IPS DF 6.9 (cell line): ENCODE data around the gene ASB6.

Experiments
- DNase-seq: peaks from one replicate; pipeline ENCODE4 v3.0.0-alpha.2; 2013; ENCODE audit warnings: low read depth, low spot score
- H3K27ac ChIP-seq: one replicate; pipeline ENCODE4 v1.5.1; 2013; ENCODE audit warnings: low read length, control low read depth
- H3K27me3 ChIP-seq: 2 replicates; pipeline ENCODE4 v1.6.1; 2013; ENCODE audit warnings: mild to moderate bottlenecking, low read length; ENCODE audit not compliant: control insufficient read depth, insufficient read depth
- H3K36me3 ChIP-seq: 2 replicates; pipeline ENCODE4 v1.6.1; 2013; ENCODE audit warnings: low read length; ENCODE audit not compliant: control insufficient read depth, insufficient read depth
- H3K4me1 ChIP-seq: 2 replicates; pipeline ENCODE4 v1.6.1; 2013; ENCODE audit warnings: low read length; ENCODE audit not compliant: control insufficient read depth, insufficient read depth
- H3K4me3 ChIP-seq: 2 replicates; pipeline ENCODE4 v1.5.1; 2013; ENCODE audit warnings: mild to moderate bottlenecking, low read length
- H3K9me3 ChIP-seq: 2 replicates; pipeline ENCODE4 v1.6.1; 2013; ENCODE audit warnings: low read length, inconsistent platforms; ENCODE audit not compliant: control insufficient read depth, insufficient read depth
- WGBS: extraction: QIAGEN DNeasy Blood & Tissue Kit; methylation state at CpG from one replicate; pipeline ENCODE4 v1.1.7; 2013; ENCODE audit warnings: mixed read lengths, missing lambda C conversion rate; ENCODE audit not compliant: insufficient read length, insufficient coverage; 5-methylcytosine and 5-hydroxymethylcytosine counted together

ASB6 gene

DNA sequence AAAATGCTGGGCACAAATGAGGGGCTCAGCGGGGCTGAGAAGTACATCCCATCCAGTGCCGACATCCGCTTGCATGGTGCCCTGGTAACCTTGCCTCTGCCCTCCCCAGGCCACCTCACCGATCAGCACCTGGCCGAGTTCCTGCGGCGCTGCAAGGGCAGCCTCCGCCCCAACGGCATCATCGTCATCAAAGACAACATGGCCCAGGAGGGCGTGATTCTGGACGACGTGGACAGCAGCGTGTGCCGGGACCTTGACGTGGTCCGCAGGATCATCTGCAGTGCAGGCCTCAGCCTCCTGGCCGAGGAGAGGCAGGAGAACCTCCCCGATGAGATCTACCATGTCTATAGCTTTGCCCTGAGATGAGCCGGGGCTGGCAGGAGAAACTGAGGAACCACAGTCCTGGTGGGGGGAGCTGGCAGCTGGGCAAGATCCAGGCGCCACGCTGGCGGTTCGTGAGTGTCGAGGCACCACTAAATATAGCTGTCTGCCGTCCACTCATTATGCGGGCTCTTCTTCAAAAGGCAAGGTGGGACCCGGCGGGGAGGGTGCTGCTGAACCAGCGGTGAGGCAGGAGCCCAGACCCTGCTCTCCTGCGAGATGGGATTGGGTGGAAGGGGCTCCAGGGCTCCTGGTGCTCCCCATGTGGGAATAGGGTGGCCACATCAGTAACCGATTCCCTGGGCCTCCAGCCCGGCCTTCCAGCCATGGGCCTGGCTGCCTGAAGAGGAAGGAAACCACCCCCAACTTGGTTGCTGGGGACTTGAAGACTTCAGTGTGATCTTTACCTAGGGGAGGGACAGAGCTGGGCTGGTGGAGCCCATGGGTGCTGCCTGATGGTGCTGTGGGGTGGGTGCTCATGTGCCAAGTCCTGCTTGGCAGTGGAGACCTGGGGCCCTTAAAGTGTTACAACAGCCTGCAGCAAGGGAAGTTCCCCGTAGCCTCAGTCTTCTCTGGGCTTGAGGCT lies 6.6 kb downstream of the ASB6 start:
- H3K27me3 ChIP-seq: no peaks in the 10 kb centered on the region
- no peaks in the 10 kb centered on the region for H3K9me3 ChIP-seq
- no peak overlapping the region for H3K27ac ChIP-seq
- H3K36me3 ChIP-seq: peaks cover 45% of the 10 kb centered on the region
- DNase-seq: no peak
- peaks cover 2% of the 10 kb centered on the region; the same call in 1 of the 2 replicates for H3K4me1 ChIP-seq
- WGBS: no CpG with 5 or more reads among the region's 34 CpGs
- H3K4me3 ChIP-seq: no peak overlapping the region

DNA sequence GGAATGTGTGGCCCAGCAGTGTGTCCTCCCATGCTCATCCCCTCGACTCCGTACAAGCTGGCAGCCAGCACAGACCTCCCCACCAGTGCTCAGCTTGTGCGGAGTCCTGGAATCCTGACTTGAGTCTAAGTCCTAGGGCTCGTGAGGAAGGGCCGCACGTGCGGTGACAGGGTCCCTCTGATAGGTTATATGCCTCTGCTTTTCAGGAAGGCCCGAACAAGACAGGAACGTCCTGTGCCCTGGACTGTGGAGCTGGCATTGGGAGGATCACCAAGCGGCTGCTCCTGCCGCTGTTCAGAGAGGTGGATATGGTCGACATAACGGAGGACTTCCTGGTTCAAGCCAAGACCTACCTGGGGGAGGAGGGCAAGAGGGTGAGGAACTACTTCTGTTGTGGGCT lies 8.1 kb downstream of the ASB6 start:
- Histone ChIP-seq H3K27ac (no peak overlapping the region), H3K27me3 (no peaks in the 10 kb centered on the region), H3K9me3 (no peaks in the 10 kb centered on the region), H3K4me3 (no peak overlapping the region), H3K36me3 (peaks cover 40% of the 10 kb centered on the region), H3K4me1 (peaks cover 2% of the 10 kb centered on the region; the same call in 1 of the 2 replicates)
- no peak for DNase-seq
- no CpG with 5 or more reads among the region's 13 CpGs for WGBS

DNA sequence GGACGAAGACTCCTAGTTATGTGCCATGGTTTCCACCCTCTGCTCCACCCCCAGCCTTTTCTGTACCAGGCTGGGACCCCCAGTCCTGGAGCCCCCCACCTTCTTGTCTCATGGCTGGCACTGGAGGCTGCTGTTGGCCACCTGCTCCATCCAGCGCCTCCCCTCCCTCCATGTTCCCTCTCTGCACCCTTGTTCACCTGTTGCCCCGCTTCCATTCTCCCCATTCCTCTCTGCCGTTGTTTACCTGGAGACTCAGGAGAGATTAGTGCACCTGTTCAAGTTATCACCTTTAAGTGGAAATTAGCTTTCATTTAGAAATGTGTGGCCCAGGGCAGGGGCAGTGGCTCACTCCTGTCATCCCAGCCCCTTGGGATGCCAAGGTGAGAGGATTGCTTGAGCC lies 8.7 kb downstream of the ASB6 start:
- Histone ChIP-seq H3K4me3 (no peak overlapping the region), H3K36me3 (peaks cover 40% of the 10 kb centered on the region), H3K27me3 (no peaks in the 10 kb centered on the region), H3K4me1 (peaks cover 2% of the 10 kb centered on the region; the same call in 1 of the 2 replicates), H3K27ac (no peak overlapping the region), H3K9me3 (no peaks in the 10 kb centered on the region)
- no CpG with 5 or more reads among the region's 4 CpGs for WGBS
- DNase-seq: no peak

- H3K4me1 ChIP-seq: peaks cover 6% of the 10 kb centered on the region; the same call in 1 of the 2 replicates
- no peak overlapping the region for H3K27ac ChIP-seq
- H3K4me3 ChIP-seq: no peak overlapping the region; the same call in 1 of the 2 replicates
- no peaks in the 10 kb centered on the region for H3K9me3 ChIP-seq
- WGBS: no CpG with 5 or more reads among the region's 13 CpGs
- no peak for DNase-seq
- H3K27me3 ChIP-seq: no peaks in the 10 kb centered on the region
- H3K36me3 ChIP-seq: peaks cover 41% of the 10 kb centered on the region
These were observed 9.5 kb downstream of the ASB6 start for GRCh38 chr9:129632460-129632859.

DNA sequence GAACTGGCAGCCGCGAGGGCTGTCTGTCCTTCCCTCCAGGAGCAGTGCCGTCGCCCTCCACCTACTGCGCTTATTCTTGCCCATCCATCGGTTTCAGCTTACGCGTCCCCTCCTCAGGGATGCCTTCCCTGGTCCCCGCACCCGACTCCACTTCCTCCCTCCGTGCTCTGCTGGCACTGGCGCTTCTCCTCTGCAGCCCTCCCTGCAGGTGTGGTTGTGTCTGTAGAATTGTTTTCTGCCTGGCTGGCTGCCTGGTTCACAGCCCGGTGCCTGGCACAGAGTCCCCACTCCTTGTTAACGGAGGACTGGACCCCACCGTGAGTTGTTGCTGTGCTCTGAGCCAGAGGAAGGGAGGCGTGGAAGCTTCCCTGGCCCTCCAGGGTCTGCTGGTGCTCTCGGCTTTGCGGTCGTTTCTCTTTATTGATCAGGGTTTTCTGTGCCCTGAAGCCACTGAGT lies 10.2 kb downstream of the ASB6 start:
- Histone ChIP-seq H3K27me3 (no peaks in the 10 kb centered on the region), H3K4me1 (peaks cover 6% of the 10 kb centered on the region; the same call in 1 of the 2 replicates), H3K4me3 (no peak overlapping the region), H3K27ac (no peak overlapping the region), H3K9me3 (no peaks in the 10 kb centered on the region), H3K36me3 (peaks cover 36% of the 10 kb centered on the region)
- DNase-seq: no peak
- WGBS: no CpG with 5 or more reads among the region's 19 CpGs

DNA sequence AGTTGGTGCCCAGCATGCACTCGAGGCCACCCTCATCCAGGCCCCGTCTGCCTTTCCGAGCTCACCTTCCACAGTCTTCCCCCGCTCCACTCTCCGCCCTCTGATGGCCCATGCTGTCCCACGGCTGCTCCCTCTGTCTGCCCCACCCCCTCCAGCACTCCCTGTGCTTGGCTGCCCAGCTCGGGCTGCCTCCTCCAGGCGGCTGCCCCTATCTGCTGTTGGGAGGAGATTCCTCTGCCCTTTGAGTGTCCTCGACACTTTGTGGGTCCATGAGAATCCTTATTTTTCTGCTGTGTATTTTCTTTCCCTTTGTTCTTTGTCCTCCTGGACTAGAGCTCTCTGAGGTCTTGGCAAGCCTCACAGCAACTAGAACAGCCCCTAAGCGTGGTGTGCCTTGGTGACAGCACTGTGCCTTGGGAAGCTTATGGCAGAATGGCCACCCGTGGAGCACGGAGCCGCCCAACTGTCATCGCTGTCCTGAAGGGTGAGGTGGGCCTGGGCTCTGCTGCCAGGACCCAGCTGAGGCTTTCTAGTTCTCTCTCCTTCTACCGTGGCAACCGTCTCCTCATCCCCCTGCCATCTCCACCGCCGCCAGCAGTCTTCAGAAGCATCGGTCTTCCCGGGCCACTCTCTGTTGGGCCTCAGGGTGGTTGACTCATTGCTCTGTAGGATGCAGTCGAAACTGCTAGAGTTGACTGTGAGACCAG lies 10.8 kb downstream of the ASB6 start:
- peaks cover 36% of the 10 kb centered on the region for H3K36me3 ChIP-seq
- no peak for DNase-seq
- H3K9me3 ChIP-seq: no peaks in the 10 kb centered on the region
- no peak overlapping the region for H3K4me3 ChIP-seq
- H3K27me3 ChIP-seq: no peaks in the 10 kb centered on the region
- peaks cover 6% of the 10 kb centered on the region; the same call in 1 of the 2 replicates for H3K4me1 ChIP-seq
- no CpG with 5 or more reads among the region's 21 CpGs for WGBS
- no peak overlapping the region for H3K27ac ChIP-seq

DNA sequence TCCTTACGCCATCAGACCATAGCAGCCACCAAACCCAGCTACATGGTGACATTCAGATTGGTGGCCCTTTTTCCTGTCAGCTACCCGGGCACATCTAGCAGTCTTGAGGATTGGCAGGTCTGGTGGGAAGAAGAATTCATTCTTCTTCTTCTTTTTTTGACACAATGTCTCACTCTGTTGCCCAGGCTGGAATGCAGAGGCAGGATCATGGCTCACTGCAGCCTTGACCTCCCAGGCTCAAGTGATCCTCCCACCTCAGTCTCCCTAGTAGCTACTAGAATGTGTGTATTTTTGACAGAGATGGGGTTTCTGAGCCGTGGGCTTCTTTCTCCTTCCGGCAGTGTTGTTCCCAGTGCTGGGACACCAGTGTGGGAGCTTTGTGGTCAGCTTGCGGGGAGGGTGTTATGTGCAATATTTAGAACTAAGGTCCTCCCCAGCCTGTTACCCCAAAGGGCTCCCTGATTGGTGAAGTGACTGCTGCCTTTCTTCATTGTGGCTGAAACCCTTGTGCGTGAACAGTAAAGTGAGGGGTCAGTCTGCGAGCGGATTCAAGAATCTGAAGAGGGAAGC lies 12.6 kb downstream of the ASB6 start:
- Histone ChIP-seq H3K27ac (no peak overlapping the region), H3K9me3 (no peaks in the 10 kb centered on the region), H3K4me3 (no peak overlapping the region), H3K36me3 (peaks cover 21% of the 10 kb centered on the region), H3K4me1 (peaks cover 6% of the 10 kb centered on the region; the same call in 1 of the 2 replicates), H3K27me3 (no peaks in the 10 kb centered on the region)
- DNase-seq: no peak
- WGBS: no CpG with 5 or more reads among the region's 8 CpGs

DNA sequence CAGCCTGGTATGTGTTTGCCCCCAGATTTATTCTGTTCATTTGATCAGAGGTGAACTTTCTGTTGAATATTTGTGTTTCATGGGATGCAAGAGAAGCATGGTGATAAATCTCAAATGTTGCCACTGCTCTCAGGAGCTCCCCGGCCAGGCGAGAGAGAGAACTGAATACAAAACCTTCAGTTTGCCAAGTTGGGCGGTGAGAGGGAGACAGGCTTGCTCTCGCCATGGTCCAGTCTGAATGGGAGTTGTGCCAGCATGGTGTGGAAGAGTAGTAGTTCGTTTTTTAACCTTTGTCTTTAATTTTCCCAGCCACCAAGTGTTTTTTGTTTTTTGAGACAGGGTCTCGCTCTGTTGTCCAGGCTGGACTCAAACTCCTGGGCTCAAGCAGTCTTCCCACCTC lies 13.2 kb downstream of the ASB6 start:
- H3K4me3 ChIP-seq: no peak overlapping the region
- H3K4me1 ChIP-seq: peaks cover 6% of the 10 kb centered on the region; the same call in 1 of the 2 replicates
- no peak for DNase-seq
- H3K27ac ChIP-seq: no peak overlapping the region
- peaks cover 16% of the 10 kb centered on the region for H3K36me3 ChIP-seq
- WGBS: no CpG with 5 or more reads among the region's 6 CpGs
- H3K27me3 ChIP-seq: no peaks in the 10 kb centered on the region
- no peaks in the 10 kb centered on the region for H3K9me3 ChIP-seq

DNA sequence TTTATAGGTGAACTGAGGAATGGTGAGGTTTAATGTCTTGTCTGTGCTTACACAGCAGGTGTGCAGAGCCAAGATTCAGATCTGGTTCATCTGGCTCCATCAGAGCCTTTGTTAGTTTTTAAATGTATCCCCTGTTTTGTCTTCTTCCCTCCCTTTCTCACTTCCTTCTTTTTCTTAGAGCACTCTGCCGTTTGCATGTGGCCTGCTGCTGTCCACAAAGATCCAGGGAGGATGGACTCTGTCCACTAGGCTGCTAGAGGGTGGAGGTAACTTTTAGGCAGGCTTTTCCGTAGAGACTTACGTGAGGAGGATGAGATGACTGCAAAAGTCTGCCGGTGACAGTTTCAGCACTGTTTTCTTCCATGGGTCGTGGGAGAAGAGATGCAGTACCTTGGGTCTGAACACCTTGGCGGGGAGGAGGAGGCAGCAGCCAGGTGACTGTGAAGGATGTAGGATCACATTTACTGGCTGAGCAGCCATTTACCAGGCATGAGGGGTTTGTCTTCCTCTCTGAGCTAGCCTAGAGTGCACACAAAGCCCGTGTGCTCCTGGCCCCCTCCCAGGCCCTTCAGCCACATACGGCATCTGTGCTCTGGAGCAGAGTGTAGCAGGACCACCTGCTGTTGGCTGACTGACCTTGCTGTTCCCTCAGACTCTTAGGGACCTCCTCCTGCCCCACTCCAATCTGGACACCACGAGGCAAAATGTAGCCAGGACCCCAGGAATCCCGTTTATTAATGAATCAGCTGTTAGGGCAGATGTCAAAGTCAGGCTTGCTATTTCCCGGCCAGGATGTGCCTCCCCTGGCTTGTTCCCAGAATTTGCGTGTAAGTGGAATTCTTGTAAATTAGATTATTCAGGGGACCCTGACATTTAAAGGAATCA lies 14.2 kb downstream of the ASB6 start:
- no CpG with 5 or more reads among the region's 12 CpGs for WGBS
- Histone ChIP-seq H3K4me1 (peaks cover 6% of the 10 kb centered on the region; the same call in 1 of the 2 replicates), H3K36me3 (peaks cover 10% of the 10 kb centered on the region), H3K9me3 (no peaks in the 10 kb centered on the region), H3K4me3 (no peak overlapping the region), H3K27ac (no peak overlapping the region), H3K27me3 (no peaks in the 10 kb centered on the region)
- no peak for DNase-seq
